ENCODE results near the gene KDM4D.
"Not testable (repeated sequence)": the region's sequence is repeated elsewhere in the genome, so short reads cannot be mapped to it uniquely, and the experiment has no call there.

Gene KDM4D

GRCh38 chr11:94973099-94973968, at the start of gene KDM4D, which contains the start of gene CWC15:
Gene KDM4D (plus strand): TSS chr11:94973709. CDS start chr11:94997373, 23,664 bp downstream.
Gene CWC15 (minus strand): TSS chr11:94973556. CDS start chr11:94972185, 1,371 bp downstream.
- Histone ChIP-seq H3K27me3 (ENCODE audit: control insufficient read depth in 1 of 2, insufficient read depth in 2 of 2, low read length in 2 of 2) (no peaks in the 10 kb centered on the region), H3K4me3 (ENCODE audit: low read depth in 1 of 2, low read length in 2 of 2) (peak within 1 kb of the TSS; percentile 94 to 97), H3K36me3 (ENCODE audit: control insufficient read depth in 1 of 2, insufficient read depth in 2 of 2, low read length in 2 of 2) (peaks cover 20 to 32% of the 10 kb centered on the region in 2 donors), H3K9me3 (ENCODE audit: control insufficient read depth in 1 of 2, low read length in 2 of 2) (no peaks in the 10 kb centered on the region), H3K9ac (ENCODE audit: low read depth in 1 of 2, low read length in 2 of 2) (peak within 1 kb of the TSS; percentile 95 to 97), H3K4me1 (ENCODE audit: control insufficient read depth in 1 of 2, insufficient read depth in 2 of 2, low read length in 2 of 2) (peaks cover 7 to 10% of the 10 kb centered on the region in 2 donors), H3K27ac (ENCODE audit: low read depth, low read length) (peak within 1 kb of the TSS; percentile 50)

- Histone ChIP-seq H3K27ac (ENCODE audit: low read depth, low read length) (no peak overlapping the region), H3K36me3 (ENCODE audit: control insufficient read depth in 1 of 2, insufficient read depth in 2 of 2, low read length in 2 of 2) (no peaks in the 10 kb centered on the region), H3K4me3 (ENCODE audit: low read depth in 1 of 2, low read length in 2 of 2) (no peak overlapping the region), H3K27me3 (ENCODE audit: control insufficient read depth in 1 of 2, insufficient read depth in 2 of 2, low read length in 2 of 2) (no peaks in the 10 kb centered on the region), H3K9me3 (ENCODE audit: control insufficient read depth in 1 of 2, low read length in 2 of 2) (no peaks in the 10 kb centered on the region), H3K9ac (ENCODE audit: low read depth in 1 of 2, low read length in 2 of 2) (no peak overlapping the region), H3K4me1 (ENCODE audit: control insufficient read depth in 1 of 2, insufficient read depth in 2 of 2, low read length in 2 of 2) (peaks cover 19 to 29% of the 10 kb centered on the region in 2 donors)
Observed at GRCh38 chr11:94924171-94924572, 49.3 kb upstream of the KDM4D start.

- no peaks in the 10 kb centered on the region for H3K36me3 ChIP-seq (ENCODE audit: control insufficient read depth in 1 of 2, insufficient read depth in 2 of 2, low read length in 2 of 2)
- no peak overlapping the region for H3K27ac ChIP-seq (ENCODE audit: low read depth, low read length)
- H3K9ac ChIP-seq (ENCODE audit: low read depth in 1 of 2, low read length in 2 of 2): no peak overlapping the region
- no peaks in the 10 kb centered on the region for H3K27me3 ChIP-seq (ENCODE audit: control insufficient read depth in 1 of 2, insufficient read depth in 2 of 2, low read length in 2 of 2)
- H3K9me3 ChIP-seq (ENCODE audit: control insufficient read depth in 1 of 2, low read length in 2 of 2): no peaks in the 10 kb centered on the region
- peaks cover 19 to 29% of the 10 kb centered on the region in 2 donors for H3K4me1 ChIP-seq (ENCODE audit: control insufficient read depth in 1 of 2, insufficient read depth in 2 of 2, low read length in 2 of 2)
- H3K4me3 ChIP-seq (ENCODE audit: low read depth in 1 of 2, low read length in 2 of 2): peak overlapping the region in 1 of 2 donors; percentile 17
Observed at GRCh38 chr11:94924612-94925011, 48.9 kb upstream of the KDM4D start.

GRCh38 chr11:94925422-94926270, 47.9 kb upstream of the KDM4D start:
- Histone ChIP-seq H3K4me1 (ENCODE audit: control insufficient read depth in 1 of 2, insufficient read depth in 2 of 2, low read length in 2 of 2) (peaks cover 19 to 29% of the 10 kb centered on the region in 2 donors), H3K27ac (ENCODE audit: low read depth, low read length) (no peak overlapping the region), H3K4me3 (ENCODE audit: low read depth in 1 of 2, low read length in 2 of 2) (no peak overlapping the region), H3K9me3 (ENCODE audit: control insufficient read depth in 1 of 2, low read length in 2 of 2) (no peaks in the 10 kb centered on the region), H3K36me3 (ENCODE audit: control insufficient read depth in 1 of 2, insufficient read depth in 2 of 2, low read length in 2 of 2) (no peaks in the 10 kb centered on the region), H3K27me3 (ENCODE audit: control insufficient read depth in 1 of 2, insufficient read depth in 2 of 2, low read length in 2 of 2) (no peaks in the 10 kb centered on the region), H3K9ac (ENCODE audit: low read depth in 1 of 2, low read length in 2 of 2) (no peak overlapping the region)

GRCh38 chr11:94926271-94926625, 47.3 kb upstream of the KDM4D start:
- H3K4me1 ChIP-seq (ENCODE audit: control insufficient read depth in 1 of 2, insufficient read depth in 2 of 2, low read length in 2 of 2): peaks cover 19 to 29% of the 10 kb centered on the region in 2 donors
- no peaks in the 10 kb centered on the region for H3K9me3 ChIP-seq (ENCODE audit: control insufficient read depth in 1 of 2, low read length in 2 of 2)
- H3K27ac ChIP-seq (ENCODE audit: low read depth, low read length): peak overlapping the region; percentile 14
- no peak overlapping the region for H3K4me3 ChIP-seq (ENCODE audit: low read depth in 1 of 2, low read length in 2 of 2)
- no peaks in the 10 kb centered on the region for H3K27me3 ChIP-seq (ENCODE audit: control insufficient read depth in 1 of 2, insufficient read depth in 2 of 2, low read length in 2 of 2)
- no peaks in the 10 kb centered on the region for H3K36me3 ChIP-seq (ENCODE audit: control insufficient read depth in 1 of 2, insufficient read depth in 2 of 2, low read length in 2 of 2)
- H3K9ac ChIP-seq (ENCODE audit: low read depth in 1 of 2, low read length in 2 of 2): no peak overlapping the region

GRCh38 chr11:94926698-94927237, 46.7 kb upstream of the KDM4D start:
- H3K4me3 ChIP-seq (ENCODE audit: low read depth in 1 of 2, low read length in 2 of 2): no peak overlapping the region

GRCh38 chr11:94928117-94928990, 45.2 kb upstream of the KDM4D start:
- Histone ChIP-seq H3K9me3 (ENCODE audit: control insufficient read depth in 1 of 2, low read length in 2 of 2) (no peaks in the 10 kb centered on the region), H3K4me1 (ENCODE audit: control insufficient read depth in 1 of 2, insufficient read depth in 2 of 2, low read length in 2 of 2) (peaks cover 19 to 25% of the 10 kb centered on the region in 2 donors), H3K4me3 (ENCODE audit: low read depth in 1 of 2, low read length in 2 of 2) (no peak overlapping the region), H3K27me3 (ENCODE audit: control insufficient read depth in 1 of 2, insufficient read depth in 2 of 2, low read length in 2 of 2) (no peaks in the 10 kb centered on the region), H3K36me3 (ENCODE audit: control insufficient read depth in 1 of 2, insufficient read depth in 2 of 2, low read length in 2 of 2) (no peaks in the 10 kb centered on the region), H3K27ac (ENCODE audit: low read depth, low read length) (no peak overlapping the region), H3K9ac (ENCODE audit: low read depth in 1 of 2, low read length in 2 of 2) (no peak overlapping the region)

More at GRCh38 chr11:94926698-94927237, 46.7 kb upstream of the KDM4D start:
- H3K9me3 ChIP-seq (ENCODE audit: control insufficient read depth in 1 of 2, low read length in 2 of 2): no peaks in the 10 kb centered on the region
- H3K9ac ChIP-seq (ENCODE audit: low read depth in 1 of 2, low read length in 2 of 2): no peak overlapping the region
- peaks cover 19 to 29% of the 10 kb centered on the region in 2 donors for H3K4me1 ChIP-seq (ENCODE audit: control insufficient read depth in 1 of 2, insufficient read depth in 2 of 2, low read length in 2 of 2)
- peak overlapping the region; percentile 72 for H3K27ac ChIP-seq (ENCODE audit: low read depth, low read length)
- no peaks in the 10 kb centered on the region for H3K27me3 ChIP-seq (ENCODE audit: control insufficient read depth in 1 of 2, insufficient read depth in 2 of 2, low read length in 2 of 2)
- no peaks in the 10 kb centered on the region for H3K36me3 ChIP-seq (ENCODE audit: control insufficient read depth in 1 of 2, insufficient read depth in 2 of 2, low read length in 2 of 2)

GRCh38 chr11:94932072-94932471, 41.4 kb upstream of the KDM4D start:
- not testable (repeated sequence) for H3K36me3 ChIP-seq (ENCODE audit: control insufficient read depth in 1 of 2, insufficient read depth in 2 of 2, low read length in 2 of 2); H3K27ac ChIP-seq (ENCODE audit: low read depth, low read length); H3K27me3 ChIP-seq (ENCODE audit: control insufficient read depth in 1 of 2, insufficient read depth in 2 of 2, low read length in 2 of 2); H3K9ac ChIP-seq (ENCODE audit: low read depth in 1 of 2, low read length in 2 of 2); H3K4me1 ChIP-seq (ENCODE audit: control insufficient read depth in 1 of 2, insufficient read depth in 2 of 2, low read length in 2 of 2); H3K9me3 ChIP-seq (ENCODE audit: control insufficient read depth in 1 of 2, low read length in 2 of 2); H3K4me3 ChIP-seq (ENCODE audit: low read depth in 1 of 2, low read length in 2 of 2)

- H3K36me3 ChIP-seq (ENCODE audit: control insufficient read depth in 1 of 2, insufficient read depth in 2 of 2, low read length in 2 of 2): no peaks in the 10 kb centered on the region
- no peaks in the 10 kb centered on the region for H3K9me3 ChIP-seq (ENCODE audit: control insufficient read depth in 1 of 2, low read length in 2 of 2)
- H3K9ac ChIP-seq (ENCODE audit: low read depth in 1 of 2, low read length in 2 of 2): no peak overlapping the region
- no peak overlapping the region for H3K4me3 ChIP-seq (ENCODE audit: low read depth in 1 of 2, low read length in 2 of 2)
- H3K27me3 ChIP-seq (ENCODE audit: control insufficient read depth in 1 of 2, insufficient read depth in 2 of 2, low read length in 2 of 2): no peaks in the 10 kb centered on the region
- peaks cover under 1 to 6% of the 10 kb centered on the region in 2 donors for H3K4me1 ChIP-seq (ENCODE audit: control insufficient read depth in 1 of 2, insufficient read depth in 2 of 2, low read length in 2 of 2)
- no peak overlapping the region for H3K27ac ChIP-seq (ENCODE audit: low read depth, low read length)
Observed at GRCh38 chr11:94932503-94932902, 41.0 kb upstream of the KDM4D start.

Data from duodenal mucosa (tissue), 2 donors.